ENCODE measurements around the gene AHCYL2. TPM values are rescaled to one million over a fixed set of nuclear protein-coding genes. Genes with fewer than 3 reads are reported as not detected.

The AHCYL2 gene
- polyA plus RNA-seq, 3 donors from 2014 or later, result 5.7 to 6.8 (median 6.8) TPM

DNA sequence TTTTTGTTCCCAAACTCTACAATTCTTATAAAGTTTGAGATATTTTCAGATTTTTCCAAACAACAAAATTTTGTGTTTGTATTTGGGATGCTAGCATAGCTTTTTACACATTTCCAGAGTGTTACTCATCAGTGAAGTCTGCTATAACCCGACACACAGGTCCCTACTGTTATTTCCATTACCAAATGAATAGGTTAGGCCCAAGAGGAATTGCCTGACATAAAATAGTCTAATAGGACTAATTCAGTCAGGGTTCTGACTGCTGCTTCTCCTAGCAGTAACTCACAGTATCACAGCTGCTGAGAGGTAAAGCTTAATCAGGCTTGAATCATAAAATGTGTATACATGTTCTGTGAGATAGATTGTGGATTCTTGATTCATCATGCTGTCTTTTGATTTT is 160.3 kb downstream of the AHCYL2 start:
- Mint-ChIP-seq H3K27me3 (ENCODE audit: low read depth in 3 of 3) (no peaks in the 10 kb centered on the region), H3K4me3 (no peak overlapping the region), H3K4me1 (no peaks in the 10 kb centered on the region), H3K9me3 (no peaks in the 10 kb centered on the region), H3K36me3 (peaks cover 5 to 14% (median 14%) of the 10 kb centered on the region in 3 donors), H3K27ac (no peak overlapping the region)
- DNase-seq, result no peak

DNA sequence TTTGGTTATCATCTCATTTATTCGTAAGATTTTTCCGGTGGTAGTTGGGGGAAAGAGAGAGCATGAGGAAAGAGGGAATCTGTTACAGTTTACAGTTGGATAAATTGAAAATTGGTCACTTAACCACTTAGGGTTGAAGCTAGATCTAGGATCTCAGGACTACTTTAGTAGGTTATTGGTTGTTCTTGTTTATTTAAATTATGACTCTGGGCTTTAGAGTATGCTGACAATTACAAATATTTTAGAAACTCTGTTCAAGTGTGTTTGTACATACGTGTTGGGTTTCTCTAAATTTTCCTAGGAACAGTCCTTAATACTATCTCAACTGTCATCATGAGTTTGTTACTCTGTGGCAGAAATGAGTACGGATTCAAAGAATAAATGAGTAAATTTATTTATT is 160.8 kb downstream of the AHCYL2 start:
- no peak for DNase-seq
- no peaks in the 10 kb centered on the region for H3K9me3 Mint-ChIP-seq
- no peaks in the 10 kb centered on the region for H3K27me3 Mint-ChIP-seq (ENCODE audit: low read depth in 3 of 3)
- no peak overlapping the region for H3K4me3 Mint-ChIP-seq
- H3K36me3 Mint-ChIP-seq, result peaks cover 9 to 14% (median 14%) of the 10 kb centered on the region in 3 donors
- H3K27ac Mint-ChIP-seq, result no peak overlapping the region
- H3K4me1 Mint-ChIP-seq, result no peaks in the 10 kb centered on the region

DNA sequence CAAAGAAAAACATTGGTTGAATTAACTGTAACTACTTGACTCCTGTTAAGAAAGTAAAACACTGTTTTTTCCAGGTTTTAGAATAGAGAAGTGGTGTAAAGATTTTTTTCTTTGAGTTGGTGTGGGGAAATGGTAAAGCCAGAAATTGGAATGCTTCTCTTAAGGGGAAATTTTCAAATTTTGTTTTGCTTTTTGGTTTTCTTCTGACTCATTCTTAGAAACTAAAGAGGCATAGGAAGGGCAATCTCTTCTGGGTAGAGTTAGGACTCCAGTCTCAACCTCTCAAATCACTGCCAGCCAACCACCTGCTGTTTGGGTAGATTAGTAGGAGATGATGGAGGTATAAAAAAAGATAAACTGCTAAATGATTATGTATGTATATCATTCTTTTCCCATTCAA is 161.7 kb downstream of the AHCYL2 start:
- Mint-ChIP-seq H3K27ac (no peak overlapping the region), H3K4me3 (no peak overlapping the region), H3K27me3 (ENCODE audit: low read depth in 3 of 3) (no peaks in the 10 kb centered on the region), H3K36me3 (peaks cover 11 to 17% (median 14%) of the 10 kb centered on the region in 3 donors), H3K9me3 (no peaks in the 10 kb centered on the region), H3K4me1 (no peaks in the 10 kb centered on the region)
- no peak for DNase-seq

DNA sequence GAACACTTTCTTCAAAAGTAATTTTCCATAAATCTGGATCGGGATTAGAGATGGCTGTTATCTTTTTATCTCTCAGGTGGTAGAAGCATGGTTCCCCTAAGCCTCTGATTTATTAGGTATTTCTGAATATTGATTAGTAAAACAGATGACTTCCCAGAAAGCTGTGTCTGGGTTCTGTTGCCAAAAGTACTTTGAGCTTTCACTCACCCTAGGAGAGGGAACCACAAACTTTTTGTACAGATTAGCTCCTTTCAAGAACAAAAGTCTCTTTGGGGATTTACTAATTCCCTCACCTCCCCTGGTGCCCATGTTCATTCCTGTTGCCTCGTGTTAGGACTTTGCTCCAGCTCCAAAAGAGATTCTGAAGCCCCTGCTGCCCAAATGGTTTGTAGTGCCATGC is 162.7 kb downstream of the AHCYL2 start:
- DNase-seq, result no peak
- H3K27me3 Mint-ChIP-seq (ENCODE audit: low read depth in 3 of 3), result no peaks in the 10 kb centered on the region
- no peaks in the 10 kb centered on the region for H3K4me1 Mint-ChIP-seq
- H3K27ac Mint-ChIP-seq, result no peak overlapping the region
- H3K9me3 Mint-ChIP-seq, result no peaks in the 10 kb centered on the region
- peaks cover 10 to 22% (median 14%) of the 10 kb centered on the region in 3 donors for H3K36me3 Mint-ChIP-seq
- no peak overlapping the region for H3K4me3 Mint-ChIP-seq

DNA sequence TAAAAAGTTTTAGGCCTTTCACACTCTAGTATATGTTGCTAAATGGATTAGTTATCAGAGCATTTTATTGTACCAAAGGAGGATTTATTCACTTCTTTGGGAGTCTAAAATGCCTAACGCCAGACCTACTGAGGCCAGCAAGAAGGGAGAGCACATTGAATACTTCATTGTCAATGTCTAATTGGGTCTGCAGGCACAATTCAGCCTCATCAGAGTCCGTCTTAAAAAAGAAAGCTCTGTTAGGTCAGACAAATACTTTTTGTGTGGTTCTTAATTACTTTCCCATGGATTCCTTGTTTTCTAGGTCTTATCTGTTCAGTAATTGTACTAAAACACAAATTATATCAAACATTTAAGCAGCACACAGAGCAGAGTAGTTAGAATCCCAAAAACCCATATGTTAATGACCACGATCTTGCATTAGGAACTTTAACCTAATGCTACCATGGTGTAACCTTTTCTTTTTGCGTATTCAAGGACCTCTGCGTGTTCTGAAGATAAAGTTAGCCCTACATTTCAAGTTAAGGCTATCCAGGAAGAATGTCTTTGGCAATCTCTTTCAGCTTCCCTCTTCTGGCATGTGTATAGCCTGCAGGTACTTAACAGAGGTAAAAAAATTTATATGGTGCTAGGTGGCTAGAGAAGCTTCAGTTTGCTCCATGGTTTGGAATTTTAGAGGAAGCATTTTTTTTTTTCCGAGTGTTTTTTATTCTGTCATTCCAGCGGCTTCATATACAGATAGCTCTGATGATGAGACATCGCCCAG is 163.7 kb downstream of the AHCYL2 start:
- Mint-ChIP-seq H3K9me3 (no peaks in the 10 kb centered on the region), H3K4me1 (no peaks in the 10 kb centered on the region), H3K36me3 (peaks cover 4 to 20% (median 11%) of the 10 kb centered on the region in 3 donors), H3K27me3 (ENCODE audit: low read depth in 3 of 3) (no peaks in the 10 kb centered on the region), H3K27ac (no peak overlapping the region), H3K4me3 (no peak overlapping the region)
- no peak for DNase-seq

DNA sequence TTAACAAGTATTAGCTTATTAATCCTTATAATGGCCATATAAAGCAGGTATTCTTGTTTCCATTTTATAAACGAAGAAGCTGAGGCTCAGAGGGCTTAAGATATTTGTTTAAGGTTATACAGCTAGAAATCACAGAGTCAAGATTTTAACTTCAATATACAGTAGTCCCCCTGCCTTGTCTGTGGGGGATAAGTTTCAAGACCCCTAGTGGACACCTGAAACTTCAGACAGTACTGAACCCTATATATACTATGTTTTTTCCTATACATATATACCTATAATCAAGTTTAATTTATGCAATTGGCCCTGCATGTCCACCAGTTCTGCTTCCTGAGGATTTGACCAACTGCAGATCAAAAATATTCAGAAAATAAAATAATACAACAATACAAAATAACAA is 165.0 kb downstream of the AHCYL2 start:
- Mint-ChIP-seq H3K4me1 (no peaks in the 10 kb centered on the region), H3K27ac (no peak overlapping the region), H3K9me3 (no peaks in the 10 kb centered on the region), H3K4me3 (no peak overlapping the region), H3K36me3 (peaks cover 7 to 25% (median 9%) of the 10 kb centered on the region in 3 donors), H3K27me3 (ENCODE audit: low read depth in 3 of 3) (no peaks in the 10 kb centered on the region)
- no peak for DNase-seq

DNA sequence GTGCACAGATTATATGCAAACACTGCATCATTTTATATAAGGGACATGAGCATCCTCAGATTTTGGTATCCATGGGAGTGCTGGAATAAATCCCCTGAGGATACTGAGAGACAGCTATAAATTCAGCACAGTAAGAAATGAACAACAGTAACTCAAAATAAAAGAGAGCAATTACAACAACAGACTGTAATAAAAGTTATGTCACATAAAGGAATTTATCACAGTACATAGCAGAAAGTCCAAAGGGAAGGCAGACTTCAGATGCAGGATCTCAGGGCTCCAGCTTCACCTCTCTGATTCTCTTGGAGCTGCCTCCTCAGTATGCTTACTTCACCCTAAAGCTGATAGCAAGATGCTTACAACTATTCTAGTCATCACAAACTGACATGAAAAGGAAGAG is 165.5 kb downstream of the AHCYL2 start:
- no peaks in the 10 kb centered on the region for H3K4me1 Mint-ChIP-seq

DNA sequence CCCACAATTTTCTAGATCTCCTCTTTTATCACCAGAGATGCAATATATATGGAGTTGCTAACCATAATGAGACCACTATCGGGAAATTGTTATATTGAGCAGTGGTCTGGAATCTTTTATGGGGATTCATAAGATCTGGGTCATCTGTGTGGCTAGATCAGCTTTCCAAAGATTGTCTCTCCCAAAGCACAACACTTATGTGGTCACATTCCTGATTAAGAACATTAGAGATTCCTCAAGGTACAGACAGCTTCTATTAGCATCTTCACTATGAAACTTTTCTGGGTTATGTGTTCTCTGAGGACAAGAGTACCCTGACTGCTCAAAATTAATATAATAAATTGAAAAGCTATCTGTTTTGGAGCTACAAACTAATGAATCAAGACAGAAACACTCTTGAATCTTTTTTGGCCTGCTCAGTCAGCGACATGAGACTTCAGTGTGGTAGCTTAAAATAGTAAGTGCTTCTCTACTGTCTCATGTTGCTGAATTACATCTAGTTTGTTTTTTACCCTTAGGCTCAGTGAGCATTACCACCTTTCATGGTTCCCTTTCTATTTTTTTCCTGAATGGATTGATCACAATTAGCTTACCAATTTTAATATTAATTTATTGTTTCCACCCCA is 166.8 kb downstream of the AHCYL2 start:
- Mint-ChIP-seq H3K4me3 (no peak overlapping the region), H3K9me3 (no peaks in the 10 kb centered on the region), H3K4me1 (no peaks in the 10 kb centered on the region), H3K36me3 (peaks cover 9 to 25% (median 9%) of the 10 kb centered on the region in 3 donors), H3K27ac (no peak overlapping the region), H3K27me3 (ENCODE audit: low read depth in 3 of 3) (no peaks in the 10 kb centered on the region)
- DNase-seq, result no peak

More for the DNA sequence above, 165.5 kb downstream of the AHCYL2 start:
- H3K36me3 Mint-ChIP-seq, result peaks cover 7 to 25% (median 9%) of the 10 kb centered on the region in 3 donors
- no peaks in the 10 kb centered on the region for H3K27me3 Mint-ChIP-seq (ENCODE audit: low read depth in 3 of 3)
- no peak overlapping the region for H3K4me3 Mint-ChIP-seq
- no peak overlapping the region for H3K27ac Mint-ChIP-seq
- no peak for DNase-seq
- H3K9me3 Mint-ChIP-seq, result no peaks in the 10 kb centered on the region

DNA sequence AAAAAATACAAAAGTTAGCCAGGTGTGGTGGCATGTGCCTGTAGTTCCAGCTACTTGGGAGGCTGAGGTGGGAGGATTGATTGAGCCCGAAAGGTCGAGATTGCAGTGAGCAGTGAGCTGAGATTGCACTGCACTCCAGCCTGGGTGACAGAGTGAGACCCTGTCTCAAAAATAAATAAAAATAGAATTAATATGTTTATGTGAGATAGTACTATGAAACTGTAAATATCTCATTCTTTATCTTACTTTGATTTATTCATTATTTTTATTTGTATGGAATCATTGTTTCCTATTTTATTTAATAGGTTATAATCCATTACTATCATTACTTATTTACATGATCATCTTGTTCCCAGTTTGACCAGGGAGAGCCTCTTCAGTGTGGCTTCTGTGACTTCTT is 168.4 kb downstream of the AHCYL2 start:
- no peak for DNase-seq
- H3K36me3 Mint-ChIP-seq, result peaks cover 9 to 25% (median 18%) of the 10 kb centered on the region in 3 donors
- H3K27ac Mint-ChIP-seq, result no peak overlapping the region
- H3K27me3 Mint-ChIP-seq (ENCODE audit: low read depth in 3 of 3), result no peaks in the 10 kb centered on the region
- H3K4me1 Mint-ChIP-seq, result no peaks in the 10 kb centered on the region
- no peak overlapping the region for H3K4me3 Mint-ChIP-seq
- no peaks in the 10 kb centered on the region for H3K9me3 Mint-ChIP-seq

DNA sequence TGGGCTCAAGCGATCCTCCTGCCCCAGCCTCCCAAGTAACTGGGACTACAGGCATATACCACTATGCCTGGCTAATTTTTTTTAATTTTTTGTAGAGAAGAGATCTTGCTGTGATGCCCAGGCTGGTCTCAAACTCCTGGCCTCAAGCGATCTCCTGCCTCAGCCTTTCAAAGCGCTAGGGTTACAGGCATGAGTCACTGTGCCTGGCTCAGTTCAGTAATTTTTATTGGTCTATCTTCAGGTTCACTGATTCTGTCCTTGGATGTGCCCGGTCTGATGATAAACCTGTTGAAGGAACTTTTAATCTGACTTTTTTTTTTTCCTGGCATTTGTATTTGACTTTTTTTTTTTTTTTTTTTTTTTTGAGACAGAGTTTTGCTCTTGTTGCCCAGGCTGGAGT is 169.3 kb downstream of the AHCYL2 start:
- Mint-ChIP-seq H3K27ac (no peak overlapping the region), H3K36me3 (peaks cover 9 to 25% (median 18%) of the 10 kb centered on the region in 3 donors), H3K4me1 (no peaks in the 10 kb centered on the region), H3K27me3 (ENCODE audit: low read depth in 3 of 3) (no peaks in the 10 kb centered on the region), H3K4me3 (no peak overlapping the region), H3K9me3 (no peaks in the 10 kb centered on the region)
- DNase-seq, result no peak

DNA sequence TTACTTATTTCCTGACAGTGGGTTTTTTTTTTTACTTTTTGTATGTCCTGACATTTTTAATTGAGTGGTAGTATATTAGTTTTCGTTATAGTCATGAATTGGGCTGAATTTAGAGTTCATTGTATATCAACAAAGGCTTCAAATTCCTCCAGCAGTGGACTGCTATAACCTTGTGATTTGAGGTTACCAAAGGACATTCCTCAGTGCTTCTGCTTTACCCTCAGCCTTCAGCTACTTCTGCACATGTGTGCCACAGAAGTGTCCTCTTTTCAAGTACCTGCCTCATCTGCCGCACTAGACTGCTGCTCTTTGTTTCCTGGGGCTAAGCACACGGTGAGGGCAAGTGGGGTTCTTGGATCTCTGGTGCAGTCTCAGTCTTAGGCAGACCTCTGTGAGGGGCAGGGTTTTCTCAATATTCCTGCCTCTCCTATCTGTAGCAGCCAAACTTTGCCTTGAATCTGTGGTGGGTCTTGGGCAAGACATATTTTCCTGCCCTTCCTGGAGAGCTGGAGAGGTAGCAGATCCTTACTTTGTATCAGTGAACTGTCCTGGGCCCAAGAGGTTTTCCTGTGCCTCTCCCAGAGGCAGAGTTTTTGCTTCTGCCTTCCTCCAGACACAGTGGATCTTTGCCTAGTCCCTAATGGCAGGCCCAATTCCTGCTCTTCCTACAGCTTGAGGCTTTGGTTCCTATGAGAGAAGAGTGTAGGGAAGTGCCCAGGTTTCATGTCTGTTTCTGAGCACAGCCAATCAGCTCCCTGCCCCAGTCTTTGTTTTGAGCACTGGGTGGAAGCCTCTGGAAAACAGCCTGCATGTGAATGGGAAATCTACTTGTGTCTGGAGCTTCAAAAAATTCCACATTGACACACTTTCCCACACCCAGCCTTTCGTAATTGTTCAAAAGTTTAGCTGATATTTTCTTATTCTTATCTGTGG is 170.4 kb downstream of the AHCYL2 start:
- H3K4me3 Mint-ChIP-seq, result no peak overlapping the region
- no peaks in the 10 kb centered on the region for H3K9me3 Mint-ChIP-seq
- DNase-seq, result no peak
- no peaks in the 10 kb centered on the region for H3K27me3 Mint-ChIP-seq (ENCODE audit: low read depth in 3 of 3)
- H3K36me3 Mint-ChIP-seq, result peaks cover 9 to 26% (median 23%) of the 10 kb centered on the region in 3 donors
- H3K4me1 Mint-ChIP-seq, result no peaks in the 10 kb centered on the region
- no peak overlapping the region for H3K27ac Mint-ChIP-seq

DNA sequence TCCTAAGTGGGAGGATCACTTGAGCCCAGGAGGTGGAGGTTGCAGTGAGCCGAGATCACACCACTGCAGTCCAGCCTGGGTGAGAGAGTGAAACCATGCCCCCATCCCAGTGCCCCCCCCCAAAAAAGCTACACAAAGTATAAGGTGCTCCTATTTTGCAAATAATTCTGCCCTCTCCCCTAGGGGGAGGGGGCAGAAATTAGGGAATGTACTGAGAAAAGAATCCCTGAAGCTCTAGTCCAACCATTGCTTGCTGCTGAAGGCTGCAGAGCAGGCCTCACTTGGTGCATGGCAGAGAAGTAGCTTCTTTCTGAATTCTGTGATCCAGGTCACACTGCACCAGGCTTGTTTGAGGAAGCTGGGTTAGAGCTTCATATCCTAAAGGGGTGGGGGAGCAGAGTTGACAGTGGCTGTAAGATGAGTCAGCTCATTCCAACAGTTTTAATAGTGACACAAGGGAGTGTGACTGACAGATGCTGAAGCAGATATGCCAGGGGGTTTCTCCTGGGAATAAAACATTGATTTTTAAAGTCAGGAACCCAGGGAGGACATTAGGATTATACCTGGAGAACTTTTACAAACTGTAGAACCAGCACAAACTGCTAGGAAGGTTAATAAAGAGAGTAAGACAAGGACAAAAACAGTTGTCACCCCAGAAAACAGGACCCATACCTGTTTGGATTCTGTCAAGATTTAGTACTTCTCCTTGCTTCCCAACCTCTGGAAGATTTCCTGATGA is 176.6 kb downstream of the AHCYL2 start:
- no peaks in the 10 kb centered on the region for H3K9me3 Mint-ChIP-seq
- no peak overlapping the region for H3K4me3 Mint-ChIP-seq
- no peaks in the 10 kb centered on the region for H3K27me3 Mint-ChIP-seq (ENCODE audit: low read depth in 3 of 3)
- peaks cover 6 to 32% (median 23%) of the 10 kb centered on the region in 3 donors for H3K36me3 Mint-ChIP-seq
- DNase-seq, result no peak
- no peak overlapping the region for H3K27ac Mint-ChIP-seq
- no peaks in the 10 kb centered on the region for H3K4me1 Mint-ChIP-seq
